Erythroblast (primary cell): ENCODE measurements around the gene FKBP8.

Experiments
- GATA1 ChIP-seq: IDR thresholded peaks from 2 replicates; pipeline ENCODE4 v1.6.1; 2011; ENCODE audit warnings: low read depth, mild to moderate bottlenecking, control low read depth, low read length, moderate library complexity
- POLR2A ChIP-seq: IDR thresholded peaks from 2 replicates; pipeline ENCODE4 v1.6.1; 2011; ENCODE audit warnings: mild to moderate bottlenecking, low read length

DNA sequence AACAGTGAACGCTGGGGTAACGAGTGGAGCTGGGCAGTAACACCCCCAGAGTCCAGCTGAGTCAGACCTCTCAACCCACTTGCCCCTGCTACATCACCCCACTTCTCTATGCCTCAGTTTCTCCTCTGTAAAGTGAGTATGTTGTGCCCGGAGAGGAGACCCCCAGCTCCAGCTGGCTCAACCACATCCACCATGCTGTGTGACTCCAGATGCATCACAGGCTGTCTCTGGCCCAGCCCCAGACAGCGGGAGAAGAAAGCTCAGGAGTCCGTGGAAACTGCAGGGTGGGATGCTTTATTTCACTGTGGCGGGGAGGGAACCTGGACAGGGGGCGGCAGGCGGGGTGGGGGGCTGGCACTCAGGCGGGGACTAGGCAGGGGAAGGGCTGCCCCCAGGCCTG lies 11.9 kb downstream of the FKBP8 start:
- TF ChIP-seq POLR2A (no peak), GATA1 (no peak)
